Caco-2 (cell line): Measurements from ENCODE around the gene PKNOX1. TPM values are rescaled to one million over a fixed set of nuclear protein-coding genes. Genes with fewer than 3 reads are reported as not detected.
"Not testable (repeated sequence)": the region's sequence is repeated elsewhere in the genome, so short reads cannot be mapped to it uniquely, and the experiment has no call there.

Experiments
- BruUV-seq: library from RNA; stranded (reverse); fragments of 400-500 nt; replicated peaks from 2 replicates; lab custom pipeline; 2021; lab: Mats Ljungman, UMichigan
- CTCF ChIA-PET: fragments of 300-600 bp; sonication (Branson Sonifier 250); formaldehyde crosslinking; loops from one replicate; lab custom pipeline; 2022; ENCODE audit warnings: antibody characterized with exemption; lab: Charles Lee
- POLR2A ChIA-PET: fragments of 300-600 bp; sonication (Branson Sonifier 250); formaldehyde crosslinking; loops from one replicate; lab custom pipeline; 2022; ENCODE audit warnings: antibody characterized with exemption; lab: Charles Lee
- DNase-seq, 2 experiments: peaks; one replicate each; pipeline versions ENCODE4 v3.0.0 to v3.0.0-alpha.2; 2020 to 2022
- H3K27me3 ChIP-seq: replicated peaks from 2 replicates; pipeline ENCODE4 v1.6.0; 2011; ENCODE audit warnings: low read length; ENCODE audit not compliant: control insufficient read depth, insufficient read depth
- H3K36me3 ChIP-seq: 2 replicates; pipeline ENCODE4 v1.5.1; 2011; ENCODE audit warnings: low read length; ENCODE audit not compliant: control insufficient read depth, insufficient read depth
- H3K4me1 ChIP-seq: fragments of 250-450 bp; sonication (Bioruptor Pico); 2 replicates; pipeline ENCODE4 v1.5.1; 2020; ENCODE audit warnings: mild to moderate bottlenecking
- H3K4me3 ChIP-seq: 2 replicates; pipeline ENCODE4 v1.5.1; 2011; ENCODE audit warnings: low read depth, mild to moderate bottlenecking, control low read depth, low read length
- H3K9me3 ChIP-seq: fragments of 250-450 bp; sonication (Bioruptor Pico); 2 replicates; pipeline ENCODE4 v1.5.1; 2020; ENCODE audit warnings: mild to moderate bottlenecking, moderate library complexity
- H3K27ac Mint-ChIP-seq: one replicate; pipeline ENCODE4 v1.8.0; 2022; ENCODE audit warnings: mixed read lengths; ENCODE audit not compliant: unreplicated experiment
- H3K27me3 Mint-ChIP-seq: one replicate; pipeline ENCODE4 v1.8.0; 2022; ENCODE audit warnings: mixed read lengths; ENCODE audit not compliant: insufficient read depth, unreplicated experiment
- H3K36me3 Mint-ChIP-seq: one replicate; pipeline ENCODE4 v1.8.0; 2022; ENCODE audit warnings: mild to moderate bottlenecking, mixed read lengths; ENCODE audit not compliant: insufficient read depth, unreplicated experiment
- H3K4me1 Mint-ChIP-seq: one replicate; pipeline ENCODE4 v1.8.0; 2022; ENCODE audit warnings: low read depth, mixed read lengths; ENCODE audit not compliant: unreplicated experiment
- H3K4me3 Mint-ChIP-seq: one replicate; pipeline ENCODE4 v1.8.0; 2022; ENCODE audit warnings: mild to moderate bottlenecking, moderate library complexity, mixed read lengths; ENCODE audit not compliant: unreplicated experiment
- H3K9me3 Mint-ChIP-seq: one replicate; pipeline ENCODE4 v1.8.0; 2022; ENCODE audit warnings: mixed read lengths; ENCODE audit not compliant: unreplicated experiment
- intact Hi-C: fragments of 100-400 bp; cut with micrococcal nuclease; formaldehyde crosslinking; loops from one replicate; pipeline ENCODE4 v1.10.0; 2022; ENCODE audit not compliant: unreplicated experiment
- total RNA-seq: library from RNA; stranded (reverse); gene quantifications from 2 replicates; pipeline ENCODE4 v1.2.3, GENCODE V29; 2022
- TF ChIP-seq, protein P1 (sequence below), 2 experiments: fragments of 200-600 bp in 1 of 2; IDR thresholded peaks; 1 replicate in 1 of 2; 2 replicates in 1 of 2; pipeline versions ENCODE4 v1.5.1 to v1.8.0; 2011 to 2022; ENCODE audit warnings: antibody characterized with exemption in 1 of 2, control low read depth in 1 of 2, inconsistent platforms in 1 of 2, low read depth in 1 of 2, low read length in 1 of 2, mild to moderate bottlenecking in 1 of 2, moderate library complexity in 1 of 2; ENCODE audit not compliant: insufficient read depth in 1 of 2, severe bottlenecking in 1 of 2, unreplicated experiment in 1 of 2

The PKNOX1 gene
- total RNA-seq, 1 experiment from 2014 or later: 10.7 TPM

DNA sequence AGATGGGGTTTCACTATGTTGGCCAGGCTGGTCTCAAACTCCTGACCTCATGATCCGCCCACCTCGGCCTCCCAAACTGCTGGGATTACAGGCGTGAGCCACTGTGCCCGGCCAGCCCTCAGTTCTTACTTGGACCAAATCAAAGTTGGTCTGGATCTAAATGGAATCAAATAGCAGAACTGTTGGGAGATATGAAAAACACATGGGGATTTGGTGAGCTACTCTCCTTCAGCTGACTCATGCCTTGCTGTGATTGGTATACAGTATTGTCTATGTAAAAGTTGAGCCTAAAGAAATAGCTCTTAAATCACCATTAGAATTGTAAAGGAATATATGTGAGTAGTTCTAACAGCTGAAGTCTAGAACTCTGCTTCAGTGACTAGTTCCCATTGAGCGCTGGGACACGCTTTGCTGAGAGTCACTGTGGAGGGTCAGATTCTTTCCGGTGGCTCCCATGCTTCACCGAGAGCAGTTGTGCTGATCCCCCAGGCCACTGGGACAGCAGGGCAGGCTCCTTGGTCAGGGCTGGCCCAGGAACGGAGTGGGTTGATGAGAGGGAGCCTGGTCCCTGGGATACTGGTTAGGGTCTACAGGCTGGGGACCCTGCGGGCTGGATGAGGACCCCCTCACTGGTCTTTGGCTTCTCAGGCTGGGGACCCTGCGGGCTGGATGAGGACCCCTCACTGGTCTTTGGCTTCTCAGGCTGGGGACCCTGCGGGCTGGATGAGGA, 14.0 kb downstream of the PKNOX1 start:
- Mint-ChIP-seq H3K4me3 (no peak overlapping the region), H3K36me3 (peaks cover 16% of the 10 kb centered on the region), H3K9me3 (no peaks in the 10 kb centered on the region), H3K27me3 (no peaks in the 10 kb centered on the region), H3K27ac (no peak overlapping the region), H3K4me1 (no peaks in the 10 kb centered on the region)
- CTCF ChIA-PET: no interaction called here
- intact Hi-C loops: no loop called here
- Histone ChIP-seq H3K9me3 (no peaks in the 10 kb centered on the region), H3K4me3 (no peak overlapping the region), H3K4me1 (peaks cover 7% of the 10 kb centered on the region; the same call in 1 of the 2 replicates), H3K36me3 (no peaks in the 10 kb centered on the region), H3K27me3 (no peaks in the 10 kb centered on the region)
- POLR2A ChIA-PET: no interaction called here
- no TSS peak for BruUV-seq
- TF ChIP-seq, protein P1, sequence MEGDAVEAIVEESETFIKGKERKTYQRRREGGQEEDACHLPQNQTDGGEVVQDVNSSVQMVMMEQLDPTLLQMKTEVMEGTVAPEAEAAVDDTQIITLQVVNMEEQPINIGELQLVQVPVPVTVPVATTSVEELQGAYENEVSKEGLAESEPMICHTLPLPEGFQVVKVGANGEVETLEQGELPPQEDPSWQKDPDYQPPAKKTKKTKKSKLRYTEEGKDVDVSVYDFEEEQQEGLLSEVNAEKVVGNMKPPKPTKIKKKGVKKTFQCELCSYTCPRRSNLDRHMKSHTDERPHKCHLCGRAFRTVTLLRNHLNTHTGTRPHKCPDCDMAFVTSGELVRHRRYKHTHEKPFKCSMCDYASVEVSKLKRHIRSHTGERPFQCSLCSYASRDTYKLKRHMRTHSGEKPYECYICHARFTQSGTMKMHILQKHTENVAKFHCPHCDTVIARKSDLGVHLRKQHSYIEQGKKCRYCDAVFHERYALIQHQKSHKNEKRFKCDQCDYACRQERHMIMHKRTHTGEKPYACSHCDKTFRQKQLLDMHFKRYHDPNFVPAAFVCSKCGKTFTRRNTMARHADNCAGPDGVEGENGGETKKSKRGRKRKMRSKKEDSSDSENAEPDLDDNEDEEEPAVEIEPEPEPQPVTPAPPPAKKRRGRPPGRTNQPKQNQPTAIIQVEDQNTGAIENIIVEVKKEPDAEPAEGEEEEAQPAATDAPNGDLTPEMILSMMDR (IDR thresholded peaks at IDR 0.05; ENCODE audit: insufficient read depth in 1 of 2, low read depth in 1 of 2, low read length in 1 of 2, severe bottlenecking in 1 of 2, unreplicated experiment in 1 of 2): no peak
- DNase-seq: no peak

DNA sequence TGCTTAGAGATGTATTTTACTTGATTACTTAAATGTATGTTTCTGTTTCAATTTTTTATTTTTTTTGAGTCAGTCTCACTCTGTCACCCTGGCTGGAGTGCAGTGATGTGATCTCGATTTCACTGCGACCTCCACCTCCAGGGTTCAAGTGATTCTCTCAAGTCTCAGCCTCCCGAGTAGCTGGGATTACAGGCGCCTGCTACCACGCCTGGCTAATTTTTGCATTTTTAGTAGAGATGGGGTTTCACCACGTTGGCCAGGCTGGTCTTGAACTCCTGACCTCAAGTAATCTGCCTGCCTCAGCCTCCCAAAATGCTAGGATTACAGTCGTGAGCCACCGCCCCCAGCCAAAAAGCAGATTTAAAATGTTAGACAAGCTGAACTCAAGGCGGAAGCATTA, 15.0 kb downstream of the PKNOX1 start:
- BruUV-seq, POLR2A ChIA-PET, H3K9me3 Mint-ChIP-seq, H3K27ac Mint-ChIP-seq, H3K4me3 ChIP-seq, DNase-seq, H3K4me1 ChIP-seq, H3K9me3 ChIP-seq, H3K27me3 Mint-ChIP-seq, H3K27me3 ChIP-seq, intact Hi-C loops, H3K36me3 ChIP-seq, H3K4me3 Mint-ChIP-seq, H3K4me1 Mint-ChIP-seq, CTCF ChIA-PET: not testable (repeated sequence)
- H3K36me3 Mint-ChIP-seq: peaks cover 16% of the 10 kb centered on the region

DNA sequence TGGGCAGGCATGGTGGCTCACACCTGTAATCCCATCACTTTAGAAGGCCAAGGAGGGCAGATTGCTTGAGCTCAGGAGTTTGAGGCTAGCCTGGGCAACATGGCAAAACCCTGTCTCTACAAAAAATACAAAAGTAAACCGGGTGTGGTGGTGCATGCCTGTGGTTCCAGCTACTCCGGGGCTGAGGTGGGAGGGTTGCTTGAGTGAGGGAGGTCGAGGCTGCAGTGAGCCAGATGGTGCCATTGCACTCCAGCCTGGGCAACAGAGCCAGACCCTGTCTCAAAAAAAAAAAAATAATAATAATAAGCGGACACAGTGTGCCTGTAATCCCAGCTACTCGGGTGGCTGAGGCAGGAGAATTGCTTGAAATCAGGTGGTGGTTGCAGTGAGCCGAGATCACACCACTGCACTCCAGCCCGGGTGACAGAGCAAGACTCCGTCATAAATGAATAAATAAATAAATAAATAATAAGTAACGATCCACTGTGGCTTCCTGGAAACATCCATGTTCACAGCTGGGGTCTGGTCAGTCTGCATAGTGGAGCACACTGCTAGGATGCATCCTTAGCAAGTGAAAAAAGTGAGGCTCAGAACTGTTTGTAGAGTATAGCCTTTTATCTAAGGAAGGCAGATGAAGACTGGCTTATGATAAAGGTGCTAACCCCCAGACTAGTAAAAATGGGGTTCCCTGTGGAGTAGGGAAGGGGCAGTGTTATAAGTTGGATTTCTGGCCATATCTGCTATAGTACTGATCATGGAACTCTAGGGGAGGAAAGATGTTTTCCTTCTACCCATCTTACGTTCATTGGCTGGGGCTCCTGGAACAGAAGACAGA, 15.7 kb downstream of the PKNOX1 start:
- Histone ChIP-seq H3K27me3 (no peaks in the 10 kb centered on the region), H3K4me3 (no peak overlapping the region), H3K9me3 (no peaks in the 10 kb centered on the region), H3K36me3 (no peaks in the 10 kb centered on the region), H3K4me1 (peaks cover 7% of the 10 kb centered on the region; the same call in 1 of the 2 replicates)
- Mint-ChIP-seq H3K9me3 (no peaks in the 10 kb centered on the region), H3K27ac (no peak overlapping the region), H3K4me1 (no peaks in the 10 kb centered on the region), H3K4me3 (no peak overlapping the region), H3K27me3 (no peaks in the 10 kb centered on the region), H3K36me3 (peaks cover 16% of the 10 kb centered on the region)
- intact Hi-C loops: no loop called here
- no peak for DNase-seq
- ChIA-PET POLR2A (no interaction called here), CTCF (no interaction called here)
- TF ChIP-seq, protein P1 (IDR thresholded peaks at IDR 0.05; ENCODE audit: insufficient read depth in 1 of 2, low read depth in 1 of 2, low read length in 1 of 2, severe bottlenecking in 1 of 2, unreplicated experiment in 1 of 2): no peak
- BruUV-seq: no TSS peak
